Pancreas (tissue), 10 donors: ENCODE measurements around the gene IL17C. TPM values are rescaled to one million over a fixed set of nuclear protein-coding genes. Genes with fewer than 3 reads are reported as not detected.

Experiments used
- ATAC-seq, 4 donors: fragments of 200-7000 bp; cut with Tn5 transposase; one replicate each; pipeline versions ENCODE4 v1.8.0 to v1.9.1; 2020; ENCODE audit warnings: mild to moderate bottlenecking in 4 of 4, moderate library complexity in 4 of 4
- DNase-seq, 6 donors: peaks; one replicate each; pipeline ENCODE4 v3.0.0-alpha.2; 2020
- FAIRE-seq: peaks from 2 replicates; lab custom pipeline; 2012; peaks lifted over from hg19 to GRCh38; lab: Jason Lieb, UNC
- H3K27ac ChIP-seq, 4 donors: fragments of 200-600 bp; sonication (generic); 1 replicate in 3 of 4; 2 replicates in 1 of 4; pipeline versions ENCODE4 v1.5.0 to v1.8.0; 2020
- H3K27me3 ChIP-seq, 4 donors: fragments of 200-600 bp; one replicate each; pipeline ENCODE4 v1.8.0; 2021
- H3K36me3 ChIP-seq, 3 donors: fragments of 200-600 bp; sonication (generic) in 1 of 3; one replicate each; pipeline versions ENCODE4 v1.5.0 to v1.8.0; 2020 to 2021
- H3K4me1 ChIP-seq, 3 donors: fragments of 200-600 bp; one replicate each; pipeline ENCODE4 v1.8.0; 2021
- H3K4me3 ChIP-seq, 4 donors: fragments of 200-600 bp; sonication (generic) in 2 of 4; one replicate each; pipeline versions ENCODE4 v1.5.0 to v1.8.0; 2020 to 2021
- H3K9me3 ChIP-seq, 4 donors: fragments of 200-600 bp; one replicate each; pipeline ENCODE4 v1.8.0; 2021
- CTCF ChIP-seq, 4 donors: fragments of 200-600 bp; sonication (generic) in 3 of 4; IDR thresholded peaks; one replicate each; pipeline versions ENCODE4 v1.5.0 to v1.8.0; 2021; ENCODE audit warnings: antibody characterized with exemption in 4 of 4
- WGBS, 2 donors: extraction: QIAGEN DNeasy Blood & Tissue Kit; methylation state at CpG; one replicate each; pipeline ENCODE4 v1.1.7; 2013; 5-methylcytosine and 5-hydroxymethylcytosine counted together
- intact Hi-C, 3 donors: fragments of 100-400 bp; cut with DNase I; formaldehyde crosslinking; loops; one replicate each; pipeline versions ENCODE4 v1.11.1 to v1.14.2; 2022
- polyA plus RNA-seq, 2 donors: library from polyadenylated mRNA; stranded (reverse); fragments of 200-250 nt; gene quantifications; one replicate each; pipeline ENCODE4 v1.2.3, GENCODE V29; 2013
- total RNA-seq, 6 donors: library from RNA; stranded (reverse); fragmentation: NEBNext Ultra II Directional in 4 of 6; extraction: Animal tissue kit (Norgen Biotek cat#: 25700) in 4 of 6; gene quantifications; one replicate each; pipeline versions ENCODE4 v1.2.1 to v1.2.4, GENCODE V29; 2021 to 2023
- donor health status: healthy with polysubstance abuse.
- donor health status: DM: no; HTN: no; CAD: no; lungs with moderate emphysema.
- donor health status: DM: no; HTN: no; CAD: no.
- donor health status: control.
- donor health status: control.
- donor health status: Bipolar disorder and iron deficiency.
- donor health status: DM: yes; HTN: yes; CAD: no.
- donor health status: DM: no; HTN: no; CAD: no.
- donor health status: DM: no; HTN: no; CAD: no.
- donor health status: DM: yes; HTN: yes; CAD: no.

The IL17C gene
- total and polyA plus RNA-seq, 8 donors: 0.14 TPM; not detected in 7

GRCh38 chr16:88597856-88598491, 40.4 kb upstream of the IL17C start:
- no peak overlapping the region for H3K4me3 ChIP-seq
- no peaks in the 10 kb centered on the region for H3K9me3 ChIP-seq
- TF ChIP-seq CTCF (IDR thresholded peaks at IDR 0.05): no peak
- H3K27ac ChIP-seq: no peak overlapping the region
- no peaks in the 10 kb centered on the region for H3K4me1 ChIP-seq
- H3K36me3 ChIP-seq: peaks cover 4 to 49% (median 12%) of the 10 kb centered on the region in 3 donors
- WGBS, 2 donors: 87 to 88% methylated on average over 21 of the region's 21 CpGs
- DNase-seq: no peak
- no peak for FAIRE-seq
- no peak for ATAC-seq
- no peaks in the 10 kb centered on the region for H3K27me3 ChIP-seq
- intact Hi-C loops: no loop called here

DNA sequence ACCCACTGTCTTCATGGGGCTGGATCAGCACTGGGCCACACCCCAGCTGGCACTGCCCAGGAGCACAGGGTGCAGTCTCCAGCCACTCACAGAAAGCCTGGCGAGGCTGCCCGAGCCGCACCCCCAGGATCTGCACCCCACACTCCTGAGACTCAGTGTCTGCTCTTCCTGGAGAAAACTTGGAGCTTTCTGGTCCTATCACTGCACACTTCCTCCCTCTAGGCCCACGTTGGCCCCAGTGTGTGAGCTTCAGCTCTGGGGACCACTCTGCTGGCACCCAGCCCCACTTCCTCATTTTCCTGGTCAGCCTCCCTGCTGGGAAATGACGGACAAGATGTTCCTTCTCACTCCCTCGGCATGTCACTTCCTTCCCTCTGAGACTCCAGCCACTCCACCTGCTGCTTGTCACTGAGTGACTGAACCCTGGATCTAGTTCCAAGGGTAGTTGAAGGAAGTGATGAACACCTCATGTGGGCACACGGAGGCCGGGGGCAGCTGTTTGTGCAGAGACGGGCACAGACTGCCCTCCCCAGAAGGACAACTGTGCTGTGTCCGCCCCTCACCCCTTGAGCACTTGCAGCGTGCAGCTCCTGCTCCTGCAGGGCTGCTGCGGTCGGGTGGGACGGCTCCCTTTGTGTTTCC, 39.2 kb upstream of the IL17C start:
- Histone ChIP-seq H3K27me3 (no peaks in the 10 kb centered on the region), H3K4me1 (no peaks in the 10 kb centered on the region), H3K27ac (peak overlapping the region in 3 of 4 donors; percentile 1 to 44 (median 33)), H3K9me3 (no peaks in the 10 kb centered on the region), H3K4me3 (no peak overlapping the region), H3K36me3 (peaks cover 4 to 42% (median 12%) of the 10 kb centered on the region in 3 donors)
- TF ChIP-seq CTCF (IDR thresholded peaks at IDR 0.05): no peak
- ATAC-seq (peak in 3 of 4 donors; percentile 38 to 81 (median 68)), DNase-seq (peak in 1 of 6 donors; percentile 69), FAIRE-seq (no peak)
- WGBS, 2 donors: 88 to 91% methylated on average over 13 to 14 of the region's 14 CpGs
- intact Hi-C loops: no loop called here

DNA sequence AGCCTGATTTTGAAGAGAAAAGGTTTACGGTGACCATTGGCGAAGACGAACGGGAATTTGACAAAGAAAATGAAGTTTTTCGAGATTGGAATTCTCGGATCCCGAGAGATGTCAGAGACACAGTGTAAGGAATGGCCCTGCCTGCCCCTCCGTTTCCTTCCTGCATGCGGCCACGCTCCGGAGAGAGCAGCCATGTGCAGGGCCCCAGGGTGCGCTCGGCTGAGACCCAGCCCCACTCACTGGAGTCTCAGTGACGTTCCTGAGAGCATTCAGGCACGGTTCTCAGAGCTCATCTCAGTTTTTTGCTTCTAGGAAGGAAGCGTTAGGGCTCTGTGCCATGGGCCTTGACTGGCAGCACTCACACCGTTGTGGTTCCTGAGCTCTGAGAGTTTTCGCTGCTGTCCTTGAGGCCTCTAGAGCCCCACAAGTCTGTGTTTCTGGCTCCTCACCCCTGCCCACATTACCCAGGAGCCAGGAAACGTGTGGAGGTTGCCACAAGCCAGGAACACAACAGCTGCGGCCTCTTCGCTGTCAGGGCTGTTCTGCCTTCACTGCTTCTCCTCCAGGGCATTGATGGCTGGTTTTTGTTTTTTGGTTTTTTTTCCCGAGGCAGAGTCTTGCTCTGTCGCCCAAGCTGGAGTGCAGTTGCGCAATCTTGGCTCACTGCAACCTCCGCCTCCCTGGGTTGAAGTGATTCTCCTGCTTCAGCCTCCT, 38.4 kb upstream of the IL17C start:
- DNase-seq (no peak), FAIRE-seq (no peak), ATAC-seq (no peak)
- H3K4me3 ChIP-seq: no peak overlapping the region
- no peaks in the 10 kb centered on the region for H3K9me3 ChIP-seq
- H3K27ac ChIP-seq: peak overlapping the region in 2 of 4 donors; percentile 1 to 33
- peaks cover 4 to 42% (median 12%) of the 10 kb centered on the region in 3 donors for H3K36me3 ChIP-seq
- H3K27me3 ChIP-seq: no peaks in the 10 kb centered on the region
- 87 to 90% methylated on average over 25 of the region's 25 CpGs for WGBS, 2 donors
- no peaks in the 10 kb centered on the region for H3K4me1 ChIP-seq
- intact Hi-C loops: no loop called here
- TF ChIP-seq CTCF (IDR thresholded peaks at IDR 0.05): no peak

- intact Hi-C loops: no loop called here
- Histone ChIP-seq H3K4me3 (no peak overlapping the region), H3K9me3 (no peaks in the 10 kb centered on the region), H3K27me3 (no peaks in the 10 kb centered on the region), H3K27ac (no peak overlapping the region), H3K36me3 (peaks cover 4 to 42% (median 12%) of the 10 kb centered on the region in 3 donors), H3K4me1 (no peaks in the 10 kb centered on the region)
- no peak for FAIRE-seq
- no peak for TF ChIP-seq CTCF (IDR thresholded peaks at IDR 0.05)
- 95 to 96% methylated on average over 6 of the region's 6 CpGs for WGBS, 2 donors
- DNase-seq: no peak
- ATAC-seq: no peak
These were observed 37.9 kb upstream of the IL17C start for GRCh38 chr16:88600539-88600896.
